ENCODE data around the gene IFNLR1.

Gene IFNLR1

GRCh38 chr1:24205345-24206082 is 18.4 kb upstream of the IFNLR1 start:
- DNase-seq (ENCODE audit: low read depth), result no peak

- no peak for DNase-seq (ENCODE audit: low read depth)
Measured at GRCh38 chr1:24204116-24204515, 17.0 kb upstream of the IFNLR1 start.

GRCh38 chr1:24203404-24203803 is 16.3 kb upstream of the IFNLR1 start:
- DNase-seq (ENCODE audit: low read depth), result no peak

GRCh38 chr1:24202987-24203386 is 15.9 kb upstream of the IFNLR1 start:
- DNase-seq (ENCODE audit: low read depth), result no peak

GRCh38 chr1:24202556-24202955 is 15.5 kb upstream of the IFNLR1 start:
- no peak for DNase-seq (ENCODE audit: low read depth)

- DNase-seq (ENCODE audit: low read depth), result peak; percentile 15
Measured at GRCh38 chr1:24201941-24202440, 14.9 kb upstream of the IFNLR1 start.

- peak; percentile 52 for DNase-seq (ENCODE audit: low read depth)
Measured at GRCh38 chr1:24199291-24199900, 12.3 kb upstream of the IFNLR1 start.

- no peak for DNase-seq (ENCODE audit: low read depth)
Measured at GRCh38 chr1:24198766-24199165, 11.7 kb upstream of the IFNLR1 start.

GRCh38 chr1:24195874-24196273 is 8.8 kb upstream of the IFNLR1 start:
- DNase-seq (ENCODE audit: low read depth), result no peak

- no peak for DNase-seq (ENCODE audit: low read depth)
Measured at GRCh38 chr1:24195136-24195535, 8.0 kb upstream of the IFNLR1 start.

- no peak for DNase-seq (ENCODE audit: low read depth)
Measured at GRCh38 chr1:24193046-24193445, 6.0 kb upstream of the IFNLR1 start.

- no peak for DNase-seq (ENCODE audit: low read depth)
Measured at GRCh38 chr1:24191860-24192259, 4.8 kb upstream of the IFNLR1 start.

GRCh38 chr1:24190983-24191461 is 3.9 kb upstream of the IFNLR1 start:
- DNase-seq (ENCODE audit: low read depth), result no peak

GRCh38 chr1:24189528-24189927 is 2.4 kb upstream of the IFNLR1 start:
- DNase-seq (ENCODE audit: low read depth), result no peak

GRCh38 chr1:24186711-24186992 is 437 bp downstream of the IFNLR1 start:
- DNase-seq (ENCODE audit: low read depth), result no peak

- no peak for DNase-seq (ENCODE audit: low read depth)
Measured at GRCh38 chr1:24186031-24186710, 918 bp downstream of the IFNLR1 start.

- DNase-seq (ENCODE audit: low read depth), result no peak
Measured at GRCh38 chr1:24185076-24185475, 2.0 kb downstream of the IFNLR1 start.

- no peak for DNase-seq (ENCODE audit: low read depth)
Measured at GRCh38 chr1:24182061-24182460, 5.0 kb downstream of the IFNLR1 start.

GRCh38 chr1:24181619-24182018 is 5.5 kb downstream of the IFNLR1 start:
- no peak for DNase-seq (ENCODE audit: low read depth)

GRCh38 chr1:24180676-24181075 is 6.4 kb downstream of the IFNLR1 start:
- DNase-seq (ENCODE audit: low read depth), result no peak

GRCh38 chr1:24179251-24179840 is 7.7 kb downstream of the IFNLR1 start:
- no peak for DNase-seq (ENCODE audit: low read depth)

GRCh38 chr1:24178407-24178806 is 8.7 kb downstream of the IFNLR1 start:
- DNase-seq (ENCODE audit: low read depth), result no peak

GRCh38 chr1:24177161-24177560 is 9.9 kb downstream of the IFNLR1 start:
- no peak for DNase-seq (ENCODE audit: low read depth)
